ENCODE measurements around the gene LINC00305.

The LINC00305 gene

GRCh38 chr18:64142904-64143303 lies 6.0 kb downstream of the LINC00305 start:
- H3K4me3 ChIP-seq (ENCODE audit: low read depth, low read length), result no peak overlapping the region
- no peak for TF ChIP-seq CTCF (conservative IDR thresholded peaks at IDR 0.05; ENCODE audit: low read depth, low read length)
- no peak for DNase-seq (ENCODE audit: low read depth)

- TF ChIP-seq CTCF (conservative IDR thresholded peaks at IDR 0.05; ENCODE audit: low read depth, low read length), result no peak
- no peak overlapping the region for H3K4me3 ChIP-seq (ENCODE audit: low read depth, low read length)
- peak; percentile 11 for DNase-seq (ENCODE audit: low read depth)
These were observed 11.0 kb downstream of the LINC00305 start for GRCh38 chr18:64137914-64138313.

- no peak overlapping the region for H3K4me3 ChIP-seq (ENCODE audit: low read depth, low read length)
- DNase-seq (ENCODE audit: low read depth), result peak; percentile 91
- TF ChIP-seq CTCF (conservative IDR thresholded peaks at IDR 0.05; ENCODE audit: low read depth, low read length), result no peak
These were observed 14.7 kb downstream of the LINC00305 start for GRCh38 chr18:64134044-64134747.

- no peak for DNase-seq (ENCODE audit: low read depth)
- no peak for TF ChIP-seq CTCF (conservative IDR thresholded peaks at IDR 0.05; ENCODE audit: low read depth, low read length)
- no peak overlapping the region for H3K4me3 ChIP-seq (ENCODE audit: low read depth, low read length)
These were observed 16.0 kb downstream of the LINC00305 start for GRCh38 chr18:64132871-64133270.

- TF ChIP-seq CTCF (conservative IDR thresholded peaks at IDR 0.05; ENCODE audit: low read depth, low read length), result no peak
- DNase-seq (ENCODE audit: low read depth), result no peak
- no peak overlapping the region for H3K4me3 ChIP-seq (ENCODE audit: low read depth, low read length)
These were observed 17.6 kb downstream of the LINC00305 start for GRCh38 chr18:64131314-64131713.

- no peak for DNase-seq (ENCODE audit: low read depth)
- no peak overlapping the region for H3K4me3 ChIP-seq (ENCODE audit: low read depth, low read length)
- TF ChIP-seq CTCF (conservative IDR thresholded peaks at IDR 0.05; ENCODE audit: low read depth, low read length), result no peak
These were observed 21.7 kb downstream of the LINC00305 start for GRCh38 chr18:64127172-64127571.

- peak; percentile 38 for TF ChIP-seq CTCF (conservative IDR thresholded peaks at IDR 0.05; ENCODE audit: low read depth, low read length)
- DNase-seq (ENCODE audit: low read depth), result peak; percentile 67
- H3K4me3 ChIP-seq (ENCODE audit: low read depth, low read length), result no peak overlapping the region
These were observed 29.0 kb downstream of the LINC00305 start for GRCh38 chr18:64119916-64120315.

Measured in choroid plexus epithelial cell (primary cell).